Transverse colon (tissue), 4 donors: Measurements from ENCODE around the gene PM20D2. TPM values are rescaled to one million over a fixed set of nuclear protein-coding genes. Genes with fewer than 3 reads are reported as not detected.

Experiments used
- DNase-seq: peaks from one replicate; pipeline ENCODE4 v3.0.0-alpha.2; 2019
- H3K27ac ChIP-seq, 4 donors: fragments of 200-600 bp; sonication (generic); 2 replicates each; pipeline ENCODE4 v1.5.1; 2016 to 2018; ENCODE audit warnings: inconsistent platforms in 4 of 4
- H3K27me3 ChIP-seq: fragments of 200-600 bp; sonication (generic); 2 replicates; pipeline ENCODE4 v1.5.1; 2017; ENCODE audit warnings: inconsistent platforms
- H3K36me3 ChIP-seq, 4 donors: fragments of 200-600 bp; sonication (generic); 2 replicates each; pipeline ENCODE4 v1.5.1; 2017 to 2019; ENCODE audit warnings: inconsistent platforms in 4 of 4
- H3K4me1 ChIP-seq, 4 donors: fragments of 200-600 bp; sonication (generic); 2 replicates each; pipeline ENCODE4 v1.5.1; 2017 to 2020; ENCODE audit warnings: inconsistent platforms in 4 of 4
- H3K4me3 ChIP-seq, 4 donors: fragments of 200-600 bp; sonication (generic); 1 replicate in 1 of 4; 2 replicates in 3 of 4; pipeline versions ENCODE4 v1.5.1 to v1.6.1; 2017 to 2019; ENCODE audit warnings: inconsistent platforms in 4 of 4
- H3K9me3 ChIP-seq, 2 donors: fragments of 200-600 bp; sonication (generic); 2 replicates each; pipeline ENCODE4 v1.5.1; 2017 to 2019; ENCODE audit warnings: inconsistent platforms in 2 of 2
- EP300 ChIP-seq: sonication (generic); formaldehyde crosslinking; IDR thresholded peaks from one replicate; pipeline ENCODE4 v1.6.1; 2017; ENCODE audit warnings: antibody characterized with exemption, low read depth
- POLR2A ChIP-seq: fragments of 450-650 bp; IDR thresholded peaks from one replicate; pipeline ENCODE4 v1.6.1; 2016; ENCODE audit warnings: antibody characterized with exemption, mild to moderate bottlenecking, moderate library complexity
- POLR2AphosphoS5 ChIP-seq, 3 donors: sonication (generic); formaldehyde crosslinking; IDR thresholded peaks; one replicate each; pipeline ENCODE4 v1.6.1; 2016; ENCODE audit warnings: antibody characterized with exemption in 3 of 3
- WGBS, 2 donors: methylation state at CpG; one replicate each; pipeline ENCODE4 v1.1.5; 2018; ENCODE audit warnings: low coverage in 1 of 2; 5-methylcytosine and 5-hydroxymethylcytosine counted together
- in situ Hi-C, 4 donors: fragments of 200-750 bp; cut with MboI; loops; one replicate each; pipeline versions ENCODE4 v1.15.0 to v1.15.1; 2017; ENCODE audit warnings: low sequenced_read_pairs in 3 of 4, low pct_ligation_motif_present in 1 of 4, low pct_unique_long_range_greater_than_20kb in 1 of 4
- intact Hi-C: fragments of 100-400 bp; cut with DNase I; formaldehyde crosslinking; loops from one replicate; pipeline ENCODE4 v1.15.1; 2023; ENCODE audit warnings: low total_unique reads
- total RNA-seq, 4 donors: library from RNA; depleted of rRNA; stranded (reverse); fragments of >200 nt; gene quantifications; one replicate each; pipeline ENCODE4 v1.1.0, GENCODE V29; 2016
- TF ChIP-seq, protein P1 (sequence below), 5 experiments: fragments of 200-600 bp in 3 of 5; fragments of 450-650 bp in 2 of 5; sonication (generic) in 3 of 5; IDR thresholded peaks; 1 replicate in 2 of 5; 2 replicates in 3 of 5; pipeline ENCODE4 v1.5.1; 2016 to 2017; ENCODE audit warnings: antibody characterized with exemption in 5 of 5, inconsistent platforms in 3 of 5, mild to moderate bottlenecking in 2 of 5, moderate library complexity in 1 of 5

Gene PM20D2, protein sequence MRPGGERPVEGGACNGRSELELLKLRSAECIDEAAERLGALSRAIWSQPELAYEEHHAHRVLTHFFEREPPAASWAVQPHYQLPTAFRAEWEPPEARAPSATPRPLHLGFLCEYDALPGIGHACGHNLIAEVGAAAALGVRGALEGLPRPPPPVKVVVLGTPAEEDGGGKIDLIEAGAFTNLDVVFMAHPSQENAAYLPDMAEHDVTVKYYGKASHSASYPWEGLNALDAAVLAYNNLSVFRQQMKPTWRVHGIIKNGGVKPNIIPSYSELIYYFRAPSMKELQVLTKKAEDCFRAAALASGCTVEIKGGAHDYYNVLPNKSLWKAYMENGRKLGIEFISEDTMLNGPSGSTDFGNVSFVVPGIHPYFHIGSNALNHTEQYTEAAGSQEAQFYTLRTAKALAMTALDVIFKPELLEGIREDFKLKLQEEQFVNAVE
- total RNA-seq: 10 to 100 TPM in 3 of 4 donors, 1 to 10 TPM in 1; 3.7 to 16.4 (median 12.4) TPM

DNA sequence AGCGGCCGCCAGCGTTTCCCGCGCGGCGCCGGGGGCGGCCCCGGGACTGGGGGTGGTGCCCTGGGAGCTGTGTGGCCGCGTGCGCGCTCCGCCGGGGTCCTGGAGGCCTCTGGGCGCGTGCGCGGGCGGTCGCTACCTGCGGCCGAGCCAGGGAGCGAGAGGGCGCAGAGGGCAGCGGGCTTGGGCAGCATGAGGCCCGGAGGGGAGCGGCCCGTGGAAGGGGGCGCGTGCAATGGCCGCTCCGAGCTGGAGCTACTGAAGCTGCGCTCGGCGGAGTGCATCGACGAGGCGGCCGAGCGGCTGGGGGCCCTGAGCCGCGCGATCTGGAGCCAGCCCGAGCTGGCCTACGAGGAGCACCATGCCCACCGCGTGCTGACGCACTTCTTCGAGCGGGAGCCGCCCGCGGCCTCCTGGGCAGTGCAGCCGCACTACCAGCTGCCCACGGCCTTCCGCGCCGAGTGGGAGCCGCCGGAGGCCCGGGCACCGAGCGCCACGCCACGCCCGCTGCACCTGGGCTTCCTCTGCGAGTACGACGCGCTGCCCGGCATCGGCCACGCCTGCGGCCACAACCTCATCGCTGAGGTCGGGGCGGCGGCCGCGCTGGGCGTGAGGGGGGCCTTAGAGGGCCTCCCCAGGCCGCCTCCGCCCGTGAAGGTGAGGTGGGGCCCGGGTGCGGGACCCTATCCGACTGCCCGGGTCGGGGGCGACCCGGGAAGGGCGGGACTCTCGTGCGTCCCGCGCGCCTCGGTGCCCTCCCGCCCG lies at the start of gene PM20D2:
Gene PM20D2, plus strand, starts transcription at position 100 of the 762 bp plus-strand sequence. Its CDS starts 90 bp downstream, at position 190.
- 1% methylated on average over 57 of the region's 102 CpGs; no CpG with 5 or more reads in 1 of the 2 donors for WGBS, 2 donors
- in situ Hi-C loops: no loop called here

DNA sequence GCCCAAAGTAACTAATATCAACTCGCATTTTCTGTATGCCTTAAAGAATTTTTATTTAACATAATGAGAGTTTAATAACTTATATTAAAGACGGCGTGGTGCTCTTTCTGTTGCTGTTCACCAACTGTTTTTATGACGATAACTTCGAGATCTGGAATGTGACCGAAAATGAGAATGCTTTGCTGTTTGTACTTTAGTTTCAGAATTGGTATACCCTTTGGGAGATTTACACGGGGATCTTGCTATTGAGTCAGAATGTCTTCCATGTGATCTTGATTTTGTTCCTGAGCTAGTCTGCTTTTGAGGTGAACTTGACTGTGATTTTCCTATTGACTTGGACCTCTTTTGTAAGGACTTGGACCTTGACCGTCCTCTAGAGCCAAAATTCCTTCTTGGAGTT lies 47.4 kb upstream of the PM20D2 start:
- intact Hi-C loops (no loop called here), in situ Hi-C loops (no loop called here)
- DNase-seq: no peak
- no peak overlapping the region for H3K4me3 ChIP-seq
- no peaks in the 10 kb centered on the region for H3K27me3 ChIP-seq
- TF ChIP-seq, protein P1, sequence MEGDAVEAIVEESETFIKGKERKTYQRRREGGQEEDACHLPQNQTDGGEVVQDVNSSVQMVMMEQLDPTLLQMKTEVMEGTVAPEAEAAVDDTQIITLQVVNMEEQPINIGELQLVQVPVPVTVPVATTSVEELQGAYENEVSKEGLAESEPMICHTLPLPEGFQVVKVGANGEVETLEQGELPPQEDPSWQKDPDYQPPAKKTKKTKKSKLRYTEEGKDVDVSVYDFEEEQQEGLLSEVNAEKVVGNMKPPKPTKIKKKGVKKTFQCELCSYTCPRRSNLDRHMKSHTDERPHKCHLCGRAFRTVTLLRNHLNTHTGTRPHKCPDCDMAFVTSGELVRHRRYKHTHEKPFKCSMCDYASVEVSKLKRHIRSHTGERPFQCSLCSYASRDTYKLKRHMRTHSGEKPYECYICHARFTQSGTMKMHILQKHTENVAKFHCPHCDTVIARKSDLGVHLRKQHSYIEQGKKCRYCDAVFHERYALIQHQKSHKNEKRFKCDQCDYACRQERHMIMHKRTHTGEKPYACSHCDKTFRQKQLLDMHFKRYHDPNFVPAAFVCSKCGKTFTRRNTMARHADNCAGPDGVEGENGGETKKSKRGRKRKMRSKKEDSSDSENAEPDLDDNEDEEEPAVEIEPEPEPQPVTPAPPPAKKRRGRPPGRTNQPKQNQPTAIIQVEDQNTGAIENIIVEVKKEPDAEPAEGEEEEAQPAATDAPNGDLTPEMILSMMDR (IDR thresholded peaks at IDR 0.05): no peak
- TF ChIP-seq EP300: no peak
- no peak for TF ChIP-seq POLR2AphosphoS5 (IDR thresholded peaks at IDR 0.05)
- no peak for TF ChIP-seq POLR2A
- no peaks in the 10 kb centered on the region for H3K9me3 ChIP-seq
- 81 to 84% methylated on average over 7 to 8 of the region's 8 CpGs for WGBS, 2 donors
- no peaks in the 10 kb centered on the region for H3K4me1 ChIP-seq
- H3K27ac ChIP-seq: no peak overlapping the region
- no peaks in the 10 kb centered on the region for H3K36me3 ChIP-seq

More for the DNA sequence above, at the start of gene PM20D2:
- Histone ChIP-seq H3K27ac (peak within 1 kb of the TSS; percentile 90 to 95 (median 94)), H3K4me1 (peaks cover 0 to 23% (median 10%) of the 10 kb centered on the region in 4 donors), H3K9me3 (no peaks in the 10 kb centered on the region), H3K4me3 (peak within 1 kb of the TSS; percentile 76 to 84 (median 78)), H3K27me3 (no peaks in the 10 kb centered on the region), H3K36me3 (no peaks in the 10 kb centered on the region)
- peak; percentile 77 for DNase-seq
- TF ChIP-seq POLR2A (peak; percentile 51), EP300 (no peak), POLR2AphosphoS5 (IDR thresholded peaks at IDR 0.05) (peak; percentile 48 to 73 (median 72))
- intact Hi-C loops: loop anchor here (2.0 to 5.0 kb wide), 2 partner anchors 109 to 123 kb away; no protein-coding TSS in a partner anchor

DNA sequence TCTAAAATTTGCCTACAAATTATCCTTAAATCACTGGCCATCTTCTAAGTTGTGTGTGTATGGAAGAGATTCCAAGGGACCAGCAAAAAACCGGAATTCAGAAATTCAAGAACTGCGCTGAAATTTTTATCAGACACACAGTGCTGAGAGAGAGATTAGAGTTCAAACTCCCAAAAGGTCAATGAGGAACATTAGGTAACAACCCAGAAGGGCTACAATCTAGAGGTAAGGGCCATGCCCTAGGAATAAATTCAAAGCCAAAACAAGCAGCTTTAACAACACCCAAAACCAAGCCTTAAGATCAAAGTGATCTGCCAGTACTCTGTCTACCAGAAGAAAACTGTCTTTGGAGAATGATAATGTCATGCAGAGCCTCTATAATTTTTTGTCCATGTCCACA lies 45.7 kb upstream of the PM20D2 start:
- no peaks in the 10 kb centered on the region for H3K9me3 ChIP-seq
- no peaks in the 10 kb centered on the region for H3K27me3 ChIP-seq
- no peaks in the 10 kb centered on the region for H3K4me1 ChIP-seq
- in situ Hi-C loops (loop anchor here in 2 of 4 donors (25.0 kb wide), 2 partner anchors 137 to 262 kb away; partner anchors contain the start of gene UBE2J1 (in 1 of the 2)), intact Hi-C loops (no loop called here)
- no peak overlapping the region for H3K4me3 ChIP-seq
- TF ChIP-seq POLR2A (no peak), EP300 (no peak), POLR2AphosphoS5 (IDR thresholded peaks at IDR 0.05) (no peak)
- TF ChIP-seq, protein P1 (IDR thresholded peaks at IDR 0.05): no peak
- H3K36me3 ChIP-seq: no peaks in the 10 kb centered on the region
- 89 to 93% methylated on average over 2 of the region's 2 CpGs for WGBS, 2 donors
- no peak for DNase-seq
- H3K27ac ChIP-seq: no peak overlapping the region

DNA sequence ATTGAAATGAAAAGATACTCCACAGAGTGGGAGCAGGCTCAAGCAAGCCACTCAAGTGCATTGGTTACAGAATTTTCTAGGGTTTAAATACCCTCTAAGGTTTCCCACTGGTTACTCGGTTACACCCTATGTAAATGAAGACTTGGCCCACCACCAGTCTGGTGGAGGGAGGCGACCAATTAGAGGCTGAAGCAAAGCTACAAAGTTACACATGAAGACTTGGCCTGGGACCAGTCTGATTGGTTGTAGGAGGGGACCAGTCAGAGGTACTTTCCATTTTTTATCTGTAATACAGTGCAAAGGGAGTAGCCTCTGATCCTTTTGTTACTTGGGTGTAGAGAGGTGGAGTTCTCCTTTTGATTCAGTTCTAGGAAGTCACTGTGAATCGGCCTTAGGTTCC lies 35.6 kb upstream of the PM20D2 start:
- in situ Hi-C loops: loop anchor here in 2 of 4 donors (25.0 kb wide), 2 partner anchors 127 to 252 kb away; partner anchors contain the start of gene UBE2J1 (in 1 of the 2)
- TF ChIP-seq EP300 (no peak), POLR2AphosphoS5 (IDR thresholded peaks at IDR 0.05) (no peak), POLR2A (no peak)
- TF ChIP-seq, protein P1 (IDR thresholded peaks at IDR 0.05): no peak

More for the DNA sequence above, 35.6 kb upstream of the PM20D2 start:
- H3K36me3 ChIP-seq: no peaks in the 10 kb centered on the region
- intact Hi-C loops: loop anchor here (10.0 kb wide), 1 partner anchor 125 kb away; no protein-coding TSS in a partner anchor
- no peak overlapping the region for H3K4me3 ChIP-seq
- no peak overlapping the region for H3K27ac ChIP-seq
- no peaks in the 10 kb centered on the region for H3K9me3 ChIP-seq
- WGBS, 2 donors: 70 to 82% methylated on average over 2 to 3 of the region's 3 CpGs
- H3K4me1 ChIP-seq: no peaks in the 10 kb centered on the region
- no peak for DNase-seq
- no peaks in the 10 kb centered on the region for H3K27me3 ChIP-seq
